HL-60 (cell line): ENCODE results near the gene ARRDC5.

ENCODE experiments used
- DNase-seq, 2 experiments: peaks; one replicate each; pipeline ENCODE4 v3.0.0-alpha.2; 2010 to 2020; ENCODE audit warnings: low read depth in 1 of 2, low spot score in 1 of 2
- H3K27ac ChIP-seq: fragments of 250-450 bp; sonication (Bioruptor Pico); replicated peaks from 2 replicates; pipeline ENCODE4 v1.5.1; 2020; ENCODE audit warnings: mild to moderate bottlenecking, moderate library complexity
- H3K27me3 ChIP-seq: fragments of 250-450 bp; sonication (Bioruptor Pico); 2 replicates; pipeline ENCODE4 v1.5.1; 2021; ENCODE audit warnings: mild to moderate bottlenecking, moderate library complexity; ENCODE audit not compliant: insufficient read depth, poor library complexity, severe bottlenecking
- H3K4me3 ChIP-seq: replicated peaks from 2 replicates; pipeline ENCODE4 v1.5.1; 2011; ENCODE audit warnings: mild to moderate bottlenecking, control low read depth, low read length; ENCODE audit not compliant: insufficient read depth
- GABPA ChIP-seq: IDR thresholded peaks from 2 replicates; pipeline ENCODE4 v1.6.1; 2012; ENCODE audit warnings: low read depth
- POLR2AphosphoS5 ChIP-seq: IDR thresholded peaks from 2 replicates; pipeline ENCODE4 v1.6.1; 2012; ENCODE audit warnings: low read depth
- SPI1 ChIP-seq: IDR thresholded peaks from 2 replicates; pipeline ENCODE4 v1.6.1; 2012; ENCODE audit warnings: low read depth, mild to moderate bottlenecking, borderline replicate concordance
- TF ChIP-seq, protein P1 (sequence below): IDR thresholded peaks from one replicate; pipeline ENCODE4 v1.5.1; 2011; ENCODE audit warnings: low read length, control low read depth, inconsistent platforms; ENCODE audit not compliant: insufficient read depth
- TF ChIP-seq, protein P2 (sequence below): IDR thresholded peaks from 2 replicates; pipeline ENCODE4 v1.6.1; 2012; ENCODE audit warnings: low read depth; ENCODE audit not compliant: insufficient replicate concordance

Gene ARRDC5

DNA sequence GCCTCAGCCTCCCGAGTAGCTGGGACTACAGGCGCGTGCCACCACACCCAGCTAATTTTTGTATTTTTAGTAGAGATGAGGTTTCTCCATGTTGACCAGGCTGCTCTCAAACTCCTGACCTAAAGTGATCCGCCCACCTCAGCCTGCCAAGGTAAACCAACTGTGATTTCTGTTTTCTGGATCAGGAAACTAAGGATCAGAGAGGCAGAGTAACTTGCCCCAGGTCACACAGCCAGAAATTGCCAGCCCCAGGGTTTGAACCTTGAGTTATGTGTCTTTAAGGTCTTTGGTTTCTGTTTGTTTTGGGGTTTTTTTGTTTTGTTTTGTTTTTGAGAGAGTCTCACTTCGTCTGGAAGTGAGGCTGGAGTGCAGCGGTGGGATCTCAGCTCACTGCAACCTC is 31.0 kb downstream of the ARRDC5 start:
- DNase-seq, result no peak
- no peak overlapping the region for H3K4me3 ChIP-seq
- no peak overlapping the region for H3K27ac ChIP-seq

DNA sequence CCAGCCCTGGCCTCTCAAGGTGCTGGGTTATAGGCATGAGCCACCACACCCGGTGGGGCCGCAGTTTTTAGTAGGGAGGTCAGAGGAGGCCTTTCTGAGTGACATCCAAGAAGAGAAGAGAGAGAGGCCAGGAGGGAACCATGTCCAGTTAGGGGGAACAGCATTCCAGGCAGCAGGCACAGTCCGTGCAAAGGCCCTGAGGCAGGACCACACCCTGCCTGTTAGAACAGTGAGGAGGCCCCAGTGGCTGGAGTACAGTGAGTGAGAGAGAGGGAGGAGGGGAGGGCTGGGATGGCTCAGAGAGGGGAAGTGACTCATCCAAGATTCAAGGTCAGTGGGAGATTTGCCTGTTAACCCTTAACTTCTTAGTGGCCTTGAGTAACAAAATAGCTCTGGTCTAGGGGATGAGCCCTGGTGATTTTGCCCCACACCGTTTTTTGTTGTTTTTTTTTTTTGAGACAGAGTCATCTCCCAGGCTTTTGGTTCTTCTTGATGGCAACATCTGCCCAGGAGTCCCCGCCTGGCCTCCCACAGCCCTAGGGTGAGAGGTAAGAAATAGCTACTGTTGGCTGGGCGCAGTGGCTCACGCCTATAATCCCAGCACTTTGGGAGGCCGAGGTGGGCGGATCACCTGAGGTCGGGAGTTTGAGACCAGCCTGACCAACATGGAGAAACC is 32.5 kb downstream of the ARRDC5 start:
- H3K4me3 ChIP-seq, result no peak overlapping the region
- peak; percentile 91 to 92 for DNase-seq
- peak overlapping the region; percentile 45 for H3K27ac ChIP-seq
- TF ChIP-seq, protein P1, sequence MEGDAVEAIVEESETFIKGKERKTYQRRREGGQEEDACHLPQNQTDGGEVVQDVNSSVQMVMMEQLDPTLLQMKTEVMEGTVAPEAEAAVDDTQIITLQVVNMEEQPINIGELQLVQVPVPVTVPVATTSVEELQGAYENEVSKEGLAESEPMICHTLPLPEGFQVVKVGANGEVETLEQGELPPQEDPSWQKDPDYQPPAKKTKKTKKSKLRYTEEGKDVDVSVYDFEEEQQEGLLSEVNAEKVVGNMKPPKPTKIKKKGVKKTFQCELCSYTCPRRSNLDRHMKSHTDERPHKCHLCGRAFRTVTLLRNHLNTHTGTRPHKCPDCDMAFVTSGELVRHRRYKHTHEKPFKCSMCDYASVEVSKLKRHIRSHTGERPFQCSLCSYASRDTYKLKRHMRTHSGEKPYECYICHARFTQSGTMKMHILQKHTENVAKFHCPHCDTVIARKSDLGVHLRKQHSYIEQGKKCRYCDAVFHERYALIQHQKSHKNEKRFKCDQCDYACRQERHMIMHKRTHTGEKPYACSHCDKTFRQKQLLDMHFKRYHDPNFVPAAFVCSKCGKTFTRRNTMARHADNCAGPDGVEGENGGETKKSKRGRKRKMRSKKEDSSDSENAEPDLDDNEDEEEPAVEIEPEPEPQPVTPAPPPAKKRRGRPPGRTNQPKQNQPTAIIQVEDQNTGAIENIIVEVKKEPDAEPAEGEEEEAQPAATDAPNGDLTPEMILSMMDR, result no peak
- TF ChIP-seq SPI1 (peak; percentile 89), GABPA (no peak), POLR2AphosphoS5 (no peak)
- TF ChIP-seq, protein P2, sequence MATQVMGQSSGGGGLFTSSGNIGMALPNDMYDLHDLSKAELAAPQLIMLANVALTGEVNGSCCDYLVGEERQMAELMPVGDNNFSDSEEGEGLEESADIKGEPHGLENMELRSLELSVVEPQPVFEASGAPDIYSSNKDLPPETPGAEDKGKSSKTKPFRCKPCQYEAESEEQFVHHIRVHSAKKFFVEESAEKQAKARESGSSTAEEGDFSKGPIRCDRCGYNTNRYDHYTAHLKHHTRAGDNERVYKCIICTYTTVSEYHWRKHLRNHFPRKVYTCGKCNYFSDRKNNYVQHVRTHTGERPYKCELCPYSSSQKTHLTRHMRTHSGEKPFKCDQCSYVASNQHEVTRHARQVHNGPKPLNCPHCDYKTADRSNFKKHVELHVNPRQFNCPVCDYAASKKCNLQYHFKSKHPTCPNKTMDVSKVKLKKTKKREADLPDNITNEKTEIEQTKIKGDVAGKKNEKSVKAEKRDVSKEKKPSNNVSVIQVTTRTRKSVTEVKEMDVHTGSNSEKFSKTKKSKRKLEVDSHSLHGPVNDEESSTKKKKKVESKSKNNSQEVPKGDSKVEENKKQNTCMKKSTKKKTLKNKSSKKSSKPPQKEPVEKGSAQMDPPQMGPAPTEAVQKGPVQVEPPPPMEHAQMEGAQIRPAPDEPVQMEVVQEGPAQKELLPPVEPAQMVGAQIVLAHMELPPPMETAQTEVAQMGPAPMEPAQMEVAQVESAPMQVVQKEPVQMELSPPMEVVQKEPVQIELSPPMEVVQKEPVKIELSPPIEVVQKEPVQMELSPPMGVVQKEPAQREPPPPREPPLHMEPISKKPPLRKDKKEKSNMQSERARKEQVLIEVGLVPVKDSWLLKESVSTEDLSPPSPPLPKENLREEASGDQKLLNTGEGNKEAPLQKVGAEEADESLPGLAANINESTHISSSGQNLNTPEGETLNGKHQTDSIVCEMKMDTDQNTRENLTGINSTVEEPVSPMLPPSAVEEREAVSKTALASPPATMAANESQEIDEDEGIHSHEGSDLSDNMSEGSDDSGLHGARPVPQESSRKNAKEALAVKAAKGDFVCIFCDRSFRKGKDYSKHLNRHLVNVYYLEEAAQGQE, result no peak
- H3K27me3 ChIP-seq, result no peaks in the 10 kb centered on the region

More for the DNA sequence above, 31.0 kb downstream of the ARRDC5 start:
- TF ChIP-seq, protein P2, result no peak
- no peak for TF ChIP-seq POLR2AphosphoS5
- no peaks in the 10 kb centered on the region for H3K27me3 ChIP-seq

DNA sequence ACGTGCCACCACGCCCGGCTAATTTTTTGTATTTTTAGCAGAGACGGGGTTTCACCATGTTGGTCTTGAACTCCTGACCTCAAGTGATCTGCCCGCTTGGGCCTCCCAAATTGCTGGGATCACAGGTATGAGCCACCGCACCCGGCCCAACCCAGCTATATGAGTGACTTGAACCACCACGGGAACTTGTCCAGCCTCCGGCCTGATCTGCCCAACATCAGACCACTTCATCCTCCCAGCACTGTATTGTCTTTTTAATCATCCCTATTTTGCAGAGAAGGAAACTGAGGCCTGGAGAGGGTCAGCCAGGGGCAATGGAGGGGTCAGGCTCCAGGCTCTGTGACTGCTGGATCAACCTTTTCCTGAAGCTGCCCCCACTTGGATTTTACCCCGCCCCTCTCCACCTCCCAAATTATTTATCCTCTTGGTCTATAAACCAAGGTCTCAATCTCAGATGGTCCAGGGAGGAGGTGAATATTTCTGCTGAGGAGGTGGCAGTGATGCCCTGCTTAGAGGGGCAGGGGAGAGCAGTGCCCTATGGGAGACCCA is 34.3 kb downstream of the ARRDC5 start:
- no peak overlapping the region for H3K4me3 ChIP-seq
- TF ChIP-seq, protein P2, result no peak
- no peak for TF ChIP-seq POLR2AphosphoS5
- no peak for TF ChIP-seq GABPA
- no peak for TF ChIP-seq SPI1
- TF ChIP-seq, protein P1, result no peak
- no peak for DNase-seq
- no peak overlapping the region for H3K27ac ChIP-seq
- no peaks in the 10 kb centered on the region for H3K27me3 ChIP-seq
